GM21528 (cell line): ENCODE measurements around the gene NCAM2.
"Not testable (repeated sequence)": the region's sequence is repeated elsewhere in the genome, so short reads cannot be mapped to it uniquely, and the experiment has no call there.

Experiments
- ATAC-seq: cut with Tn5 transposase; IDR thresholded peaks from one replicate; pipeline ENCODE4 v1.9.1; 2021; ENCODE audit warnings: mild to moderate bottlenecking, moderate library complexity; ENCODE audit not compliant: unreplicated experiment, low FRiP score

The NCAM2 gene

GRCh38 chr21:21097466-21097865 lies 99.3 kb downstream of the NCAM2 start:
- no peak for ATAC-seq

- no peak for ATAC-seq
Observed at GRCh38 chr21:21101911-21102310, 103.7 kb downstream of the NCAM2 start.

GRCh38 chr21:21102896-21103295 lies 104.7 kb downstream of the NCAM2 start:
- ATAC-seq, result no peak

GRCh38 chr21:21103692-21104091 lies 105.5 kb downstream of the NCAM2 start:
- ATAC-seq, result no peak

- no peak for ATAC-seq
Observed at GRCh38 chr21:21109736-21110135, 111.5 kb downstream of the NCAM2 start.

GRCh38 chr21:21111309-21111920 lies 113.2 kb downstream of the NCAM2 start:
- no peak for ATAC-seq

GRCh38 chr21:21114461-21114860 lies 116.3 kb downstream of the NCAM2 start:
- no peak for ATAC-seq

- ATAC-seq, result no peak
Observed at GRCh38 chr21:21119091-21119490, 120.9 kb downstream of the NCAM2 start.

- ATAC-seq, result no peak
Observed at GRCh38 chr21:21122680-21123079, 124.5 kb downstream of the NCAM2 start.

- no peak for ATAC-seq
Observed at GRCh38 chr21:21132390-21132789, 134.2 kb downstream of the NCAM2 start.

GRCh38 chr21:21137986-21138385 lies 139.8 kb downstream of the NCAM2 start:
- ATAC-seq, result no peak

GRCh38 chr21:21146587-21147373 lies 148.6 kb downstream of the NCAM2 start:
- ATAC-seq, result no peak

GRCh38 chr21:21147374-21147745 lies 149.2 kb downstream of the NCAM2 start:
- no peak for ATAC-seq

- ATAC-seq, result no peak
Observed at GRCh38 chr21:21148009-21148408, 149.8 kb downstream of the NCAM2 start.

GRCh38 chr21:21148514-21148913 lies 150.3 kb downstream of the NCAM2 start:
- ATAC-seq, result no peak

GRCh38 chr21:21149445-21149844 lies 151.2 kb downstream of the NCAM2 start:
- not testable (repeated sequence) for ATAC-seq

GRCh38 chr21:21151231-21151630 lies 153.0 kb downstream of the NCAM2 start:
- no peak for ATAC-seq

GRCh38 chr21:21156397-21156796 lies 158.2 kb downstream of the NCAM2 start:
- ATAC-seq, result no peak

GRCh38 chr21:21156957-21157356 lies 158.7 kb downstream of the NCAM2 start:
- no peak for ATAC-seq

GRCh38 chr21:21158376-21158918 lies 160.2 kb downstream of the NCAM2 start:
- no peak for ATAC-seq

- ATAC-seq, result no peak
Observed at GRCh38 chr21:21159253-21159899, 161.2 kb downstream of the NCAM2 start.
